ENCODE data around the gene SOCS1.

Gene SOCS1

DNA sequence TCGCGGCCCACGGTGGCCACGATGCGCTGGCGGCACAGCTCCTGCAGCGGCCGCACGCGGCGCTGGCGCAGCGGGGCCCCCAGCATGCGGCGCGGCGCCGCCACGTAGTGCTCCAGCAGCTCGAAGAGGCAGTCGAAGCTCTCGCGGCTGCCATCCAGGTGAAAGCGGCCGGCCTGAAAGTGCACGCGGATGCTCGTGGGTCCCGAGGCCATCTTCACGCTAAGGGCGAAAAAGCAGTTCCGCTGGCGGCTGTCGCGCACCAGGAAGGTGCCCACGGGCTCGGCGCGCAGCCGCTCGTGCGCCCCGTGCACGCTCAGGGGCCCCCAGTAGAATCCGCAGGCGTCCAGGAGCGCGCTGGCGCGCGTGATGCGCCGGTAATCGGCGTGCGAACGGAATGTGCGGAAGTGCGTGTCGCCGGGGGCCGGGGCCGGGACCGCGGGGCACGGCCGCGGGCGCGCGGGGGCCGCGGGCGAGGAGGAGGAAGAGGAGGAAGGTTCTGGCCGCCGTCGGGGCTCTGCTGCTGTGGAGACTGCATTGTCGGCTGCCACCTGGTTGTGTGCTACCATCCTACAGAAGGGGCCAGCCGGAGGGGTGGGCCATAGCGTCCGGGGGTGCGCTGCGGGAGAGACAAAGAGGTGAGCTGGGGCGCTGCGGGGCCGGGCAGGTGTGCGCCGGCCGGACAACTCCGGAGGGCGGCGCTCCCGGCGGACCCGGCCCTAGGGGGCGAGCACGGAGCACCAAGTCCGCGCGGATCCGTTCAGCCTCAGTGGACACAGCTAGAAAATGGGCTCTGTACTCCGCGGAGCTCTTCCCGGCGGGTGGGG, 879 bp downstream of the SOCS1 start:
- DNase-seq (ENCODE audit: extremely low spot score), result no peak
- ChIA-PET POLR2A (interaction anchor here (0.6 to 1.9 kb wide), 15 partner anchors 8 to 291 kb away, joined by 3 to 16 read pairs (median 4); partner anchors contain the start of genes PRM3 and TNP2), CTCF (interaction anchor here (0.5 to 2.3 kb wide), 9 partner anchors 10 to 291 kb away, joined by 3 to 11 read pairs (median 4); no protein-coding TSS in a partner anchor)
- TF ChIP-seq BHLHE40 (IDR thresholded peaks at IDR 0.05; ENCODE audit: borderline replicate concordance) (no peak), ARNT (IDR thresholded peaks at IDR 0.05) (no peak), FOXK2 (IDR thresholded peaks at IDR 0.05) (no peak), LEF1 (IDR thresholded peaks at IDR 0.05; ENCODE audit: borderline replicate concordance) (no peak), NFRKB (IDR thresholded peaks at IDR 0.05) (no peak), ZNF384 (IDR thresholded peaks at IDR 0.05) (no peak), TARDBP (IDR thresholded peaks at IDR 0.05) (no peak), HDGF (IDR thresholded peaks at IDR 0.05; ENCODE audit: borderline replicate concordance) (no peak), FOXM1 (IDR thresholded peaks at IDR 0.05; ENCODE audit: borderline replicate concordance) (no peak), SUZ12 (IDR thresholded peaks at IDR 0.05) (no peak), SP1 (IDR thresholded peaks at IDR 0.05) (no peak)

DNA sequence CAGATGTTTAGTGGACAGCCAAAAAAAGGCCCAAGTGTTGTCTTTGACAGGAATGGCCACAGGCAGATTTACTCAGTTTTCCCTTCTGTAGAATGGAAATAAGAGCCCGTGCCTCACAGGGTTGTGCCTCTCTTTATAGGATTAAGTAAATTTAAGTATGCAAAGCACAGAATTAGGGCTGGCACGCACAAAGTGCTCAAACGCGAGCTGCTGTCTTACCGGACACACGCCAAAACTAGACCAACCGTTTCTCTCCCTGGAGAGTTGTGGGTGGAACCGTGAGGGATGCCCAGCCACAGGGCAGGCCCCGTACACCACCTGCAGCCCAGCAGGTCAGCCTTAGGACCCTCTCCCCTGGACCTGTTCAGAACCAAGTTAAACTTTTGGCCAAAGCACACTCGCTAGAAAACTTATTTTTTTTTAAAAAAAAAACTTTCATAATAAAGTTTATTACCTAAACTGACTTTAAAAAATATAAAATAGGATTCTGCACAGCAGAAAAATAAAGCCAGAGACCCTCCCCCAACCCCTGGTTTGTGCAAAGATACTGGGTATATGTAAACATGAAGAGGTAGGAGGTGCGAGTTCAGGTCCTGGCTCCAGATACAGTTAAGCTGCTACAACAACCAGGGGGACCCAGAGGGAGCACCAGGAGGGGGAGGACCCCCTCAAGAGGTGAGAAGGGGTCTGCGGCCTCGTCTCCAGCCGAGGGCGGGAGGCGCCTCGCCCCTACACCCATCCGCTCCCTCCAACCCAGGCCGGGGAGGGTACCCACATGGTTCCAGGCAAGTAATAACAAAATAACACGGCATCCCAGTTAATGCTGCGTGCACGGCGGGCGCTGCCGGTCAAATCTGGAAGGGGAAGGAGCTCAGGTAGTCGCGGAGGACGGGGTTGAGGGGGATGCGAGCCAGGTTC, 1.8 kb downstream of the SOCS1 start:
- no peak for TF ChIP-seq FOXM1 (IDR thresholded peaks at IDR 0.05; ENCODE audit: borderline replicate concordance)
- no peak for TF ChIP-seq ZNF384 (IDR thresholded peaks at IDR 0.05)
- TF ChIP-seq NFRKB (IDR thresholded peaks at IDR 0.05), result no peak
- TF ChIP-seq ARNT (IDR thresholded peaks at IDR 0.05), result no peak
- TF ChIP-seq FOXA1 (IDR thresholded peaks at IDR 0.05), result no peak
- TF ChIP-seq SP1 (IDR thresholded peaks at IDR 0.05), result no peak
- TF ChIP-seq BHLHE40 (IDR thresholded peaks at IDR 0.05; ENCODE audit: borderline replicate concordance), result no peak
- TF ChIP-seq LEF1 (IDR thresholded peaks at IDR 0.05; ENCODE audit: borderline replicate concordance), result no peak
- no peak for TF ChIP-seq TARDBP (IDR thresholded peaks at IDR 0.05)
- TF ChIP-seq ELF4 (IDR thresholded peaks at IDR 0.05), result no peak
- TF ChIP-seq HDGF (IDR thresholded peaks at IDR 0.05; ENCODE audit: borderline replicate concordance), result no peak
- no peak for TF ChIP-seq PKNOX1 (IDR thresholded peaks at IDR 0.05)
- TF ChIP-seq L3MBTL2 (conservative IDR thresholded peaks at IDR 0.05), result no peak
- no peak for TF ChIP-seq FOXK2 (IDR thresholded peaks at IDR 0.05)
- no peak for TF ChIP-seq CTBP1 (IDR thresholded peaks at IDR 0.05; ENCODE audit: borderline replicate concordance)
- no peak for TF ChIP-seq SUZ12 (IDR thresholded peaks at IDR 0.05)
- ChIA-PET POLR2A (no interaction called here), CTCF (no interaction called here)
- no peak for DNase-seq (ENCODE audit: extremely low spot score)

GRCh38 chr16:11253009-11253994, 2.7 kb downstream of the SOCS1 start:
- TF ChIP-seq FOXM1 (IDR thresholded peaks at IDR 0.05; ENCODE audit: borderline replicate concordance) (no peak), CTBP1 (IDR thresholded peaks at IDR 0.05; ENCODE audit: borderline replicate concordance) (no peak), BHLHE40 (IDR thresholded peaks at IDR 0.05; ENCODE audit: borderline replicate concordance) (no peak), PKNOX1 (IDR thresholded peaks at IDR 0.05) (no peak), FOXA1 (IDR thresholded peaks at IDR 0.05) (no peak), ZNF384 (IDR thresholded peaks at IDR 0.05) (no peak), LEF1 (IDR thresholded peaks at IDR 0.05; ENCODE audit: borderline replicate concordance) (no peak), TARDBP (IDR thresholded peaks at IDR 0.05) (no peak), SUZ12 (IDR thresholded peaks at IDR 0.05) (no peak), SP1 (IDR thresholded peaks at IDR 0.05) (no peak), ARNT (IDR thresholded peaks at IDR 0.05) (no peak), NFRKB (IDR thresholded peaks at IDR 0.05) (no peak), HDGF (IDR thresholded peaks at IDR 0.05; ENCODE audit: borderline replicate concordance) (no peak), ELF4 (IDR thresholded peaks at IDR 0.05) (no peak), L3MBTL2 (conservative IDR thresholded peaks at IDR 0.05) (no peak), FOXK2 (IDR thresholded peaks at IDR 0.05) (no peak)
- DNase-seq (ENCODE audit: extremely low spot score), result no peak
- ChIA-PET POLR2A (no interaction called here), CTCF (no interaction called here)

DNA sequence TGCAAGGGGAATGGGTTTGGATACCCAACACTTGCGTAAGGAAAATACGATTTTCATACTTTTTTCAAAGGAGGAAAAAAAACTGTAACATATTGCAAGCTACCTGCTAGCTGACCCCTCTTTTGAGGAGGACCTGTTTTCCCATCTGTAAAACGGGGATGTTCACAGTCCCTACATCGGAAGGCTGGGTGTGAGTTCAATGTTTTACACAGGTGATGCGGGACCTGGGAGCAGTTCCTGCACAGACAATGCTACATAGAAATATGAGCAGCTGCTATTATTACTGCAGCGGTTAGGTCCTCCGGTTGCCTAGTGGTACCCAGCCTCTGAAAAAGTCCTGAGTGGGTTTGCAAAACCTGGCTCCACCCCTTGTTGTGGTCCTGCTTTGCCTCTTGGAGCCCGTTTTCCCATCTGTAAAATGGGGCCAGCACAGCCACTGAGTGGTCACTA, 3.5 kb downstream of the SOCS1 start:
- POLR2A ChIA-PET, result no interaction called here
- CTCF ChIA-PET, result no interaction called here
- TF ChIP-seq ZNF384 (IDR thresholded peaks at IDR 0.05) (no peak), CTBP1 (IDR thresholded peaks at IDR 0.05; ENCODE audit: borderline replicate concordance) (no peak), SUZ12 (IDR thresholded peaks at IDR 0.05) (no peak), HDGF (IDR thresholded peaks at IDR 0.05; ENCODE audit: borderline replicate concordance) (no peak), FOXA1 (IDR thresholded peaks at IDR 0.05) (no peak), FOXM1 (IDR thresholded peaks at IDR 0.05; ENCODE audit: borderline replicate concordance) (no peak), TARDBP (IDR thresholded peaks at IDR 0.05) (no peak), BHLHE40 (IDR thresholded peaks at IDR 0.05; ENCODE audit: borderline replicate concordance) (no peak), ELF4 (IDR thresholded peaks at IDR 0.05) (no peak), NFRKB (IDR thresholded peaks at IDR 0.05) (no peak), PKNOX1 (IDR thresholded peaks at IDR 0.05) (no peak), L3MBTL2 (conservative IDR thresholded peaks at IDR 0.05) (no peak), FOXK2 (IDR thresholded peaks at IDR 0.05) (no peak), LEF1 (IDR thresholded peaks at IDR 0.05; ENCODE audit: borderline replicate concordance) (no peak), SP1 (IDR thresholded peaks at IDR 0.05) (no peak), ARNT (IDR thresholded peaks at IDR 0.05) (no peak)
- DNase-seq (ENCODE audit: extremely low spot score), result no peak

Measured in HEK293T (cell line).